Peyer's patch (tissue), 4 donors: Measurements from ENCODE around the gene RAB44.

ENCODE experiments used
- POLR2A ChIP-seq, 2 donors: fragments of 450-650 bp; IDR thresholded peaks; one replicate each; pipeline ENCODE4 v1.5.1; 2017; ENCODE audit warnings: antibody characterized with exemption in 2 of 2, mild to moderate bottlenecking in 2 of 2, moderate library complexity in 2 of 2
- TF ChIP-seq, protein P1 (sequence below), 6 experiments: fragments of 450-650 bp in 4 of 6; fragments of 200-600 bp in 2 of 6; sonication (generic) in 1 of 6; IDR thresholded peaks; one replicate each; pipeline ENCODE4 v1.5.1; 2017 to 2019; ENCODE audit warnings: antibody characterized with exemption in 6 of 6, mild to moderate bottlenecking in 3 of 6, moderate library complexity in 1 of 6

DNA sequence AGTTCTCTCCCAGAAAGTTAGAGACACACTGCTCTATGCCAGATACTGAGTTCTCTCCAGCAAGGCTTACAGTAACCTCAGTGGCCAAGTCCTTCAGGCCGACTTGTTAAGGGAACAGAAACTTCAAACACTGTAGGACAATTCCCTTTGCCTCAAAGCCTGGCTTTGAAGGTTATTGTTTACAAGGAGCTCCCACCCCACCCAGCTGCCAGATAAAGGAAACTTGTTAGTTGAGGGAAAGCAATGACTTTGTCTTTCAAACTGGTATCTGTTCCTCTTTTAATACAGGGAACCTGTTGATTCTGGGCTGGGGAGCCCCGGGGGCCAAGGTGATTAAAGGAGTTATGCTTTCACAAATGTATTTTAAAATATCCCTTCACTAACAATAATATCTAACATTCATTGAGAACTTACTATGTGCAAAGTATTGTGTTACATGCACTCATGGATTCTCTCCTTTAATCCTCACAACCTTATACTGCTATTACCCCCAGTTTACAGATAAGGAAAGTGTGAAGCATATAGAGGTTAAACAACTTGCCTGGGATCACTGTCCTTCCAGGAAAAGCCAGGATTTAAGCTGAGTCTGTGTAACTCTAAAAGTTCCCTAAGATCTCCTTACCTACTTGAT, 46.7 kb upstream of the RAB44 start:
- TF ChIP-seq, protein P1, sequence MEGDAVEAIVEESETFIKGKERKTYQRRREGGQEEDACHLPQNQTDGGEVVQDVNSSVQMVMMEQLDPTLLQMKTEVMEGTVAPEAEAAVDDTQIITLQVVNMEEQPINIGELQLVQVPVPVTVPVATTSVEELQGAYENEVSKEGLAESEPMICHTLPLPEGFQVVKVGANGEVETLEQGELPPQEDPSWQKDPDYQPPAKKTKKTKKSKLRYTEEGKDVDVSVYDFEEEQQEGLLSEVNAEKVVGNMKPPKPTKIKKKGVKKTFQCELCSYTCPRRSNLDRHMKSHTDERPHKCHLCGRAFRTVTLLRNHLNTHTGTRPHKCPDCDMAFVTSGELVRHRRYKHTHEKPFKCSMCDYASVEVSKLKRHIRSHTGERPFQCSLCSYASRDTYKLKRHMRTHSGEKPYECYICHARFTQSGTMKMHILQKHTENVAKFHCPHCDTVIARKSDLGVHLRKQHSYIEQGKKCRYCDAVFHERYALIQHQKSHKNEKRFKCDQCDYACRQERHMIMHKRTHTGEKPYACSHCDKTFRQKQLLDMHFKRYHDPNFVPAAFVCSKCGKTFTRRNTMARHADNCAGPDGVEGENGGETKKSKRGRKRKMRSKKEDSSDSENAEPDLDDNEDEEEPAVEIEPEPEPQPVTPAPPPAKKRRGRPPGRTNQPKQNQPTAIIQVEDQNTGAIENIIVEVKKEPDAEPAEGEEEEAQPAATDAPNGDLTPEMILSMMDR (IDR thresholded peaks at IDR 0.05), result no peak
- TF ChIP-seq POLR2A (IDR thresholded peaks at IDR 0.05), result no peak
